OCI-LY7 (cell line): ENCODE results near the gene MRPL55.

ENCODE experiments used
- CTCF ChIP-seq: fragments of 200-600 bp; sonication (generic); conservative IDR thresholded peaks from 2 replicates; pipeline ENCODE4 v1.5.1; 2014; ENCODE audit warnings: mild to moderate bottlenecking, antibody characterized with exemption, low read length, moderate library complexity, mixed read lengths
- EZH2phosphoT487 ChIP-seq: fragments of 200-600 bp; sonication (generic); IDR thresholded peaks from 2 replicates; pipeline ENCODE4 v1.6.1; 2018; ENCODE audit warnings: low read depth, borderline replicate concordance, mild to moderate bottlenecking, mixed run types, antibody characterized with exemption, low read length, moderate library complexity, mixed read lengths

DNA sequence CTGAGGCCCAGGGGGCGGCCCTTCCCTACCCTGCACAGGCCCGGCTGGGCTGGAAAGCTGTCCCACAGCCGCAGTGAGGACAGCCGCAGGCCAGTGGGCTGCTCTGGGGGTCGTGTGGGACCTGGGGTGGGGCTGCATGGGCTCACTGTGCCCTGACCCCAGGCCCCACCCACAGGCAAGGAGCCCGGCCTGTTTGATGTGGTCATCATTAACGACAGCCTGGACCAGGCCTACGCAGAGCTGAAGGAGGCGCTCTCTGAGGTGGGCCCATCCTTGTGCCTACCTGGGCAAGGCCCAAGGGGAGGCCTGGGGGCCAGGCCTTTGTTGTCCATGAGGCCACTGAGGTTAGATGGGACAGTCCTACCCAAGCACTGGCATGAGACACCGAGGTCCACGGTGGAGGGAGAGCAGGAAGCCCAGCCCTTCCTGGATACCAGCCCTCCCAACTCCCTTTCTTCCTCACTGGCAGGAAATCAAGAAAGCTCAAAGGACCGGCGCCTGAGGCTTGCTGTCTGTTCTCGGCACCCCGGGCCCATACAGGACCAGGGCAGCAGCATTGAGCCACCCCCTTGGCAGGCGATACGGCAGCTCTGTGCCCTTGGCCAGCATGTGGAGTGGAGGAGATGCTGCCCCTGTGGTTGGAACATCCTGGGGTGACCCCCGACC, 39.2 kb upstream of the MRPL55 start:
- TF ChIP-seq CTCF (no peak), EZH2phosphoT487 (no peak)
